PC-3 (cell line): ENCODE data around the gene GNL3.

Experiments
- CTCF ChIP-seq: fragments of 300-600 bp; sonication (generic); conservative IDR thresholded peaks from 2 replicates; pipeline ENCODE4 v1.5.1; 2017; ENCODE audit warnings: antibody characterized with exemption, low read depth, mild to moderate bottlenecking, low read length
- EZH2 ChIP-seq: fragments of 300-600 bp; sonication (generic); IDR thresholded peaks from one replicate; pipeline ENCODE4 v1.6.1; 2017; ENCODE audit warnings: antibody characterized with exemption, mild to moderate bottlenecking, low read length; ENCODE audit not compliant: unreplicated experiment
- EZH2phosphoT487 ChIP-seq: fragments of 300-600 bp; sonication (generic); IDR thresholded peaks from 2 replicates; pipeline ENCODE4 v1.6.1; 2018; ENCODE audit warnings: mild to moderate bottlenecking, antibody characterized with exemption, low read length, borderline replicate concordance

- TF ChIP-seq CTCF (no peak), EZH2phosphoT487 (no peak), EZH2 (no peak)
These were observed 35.4 kb upstream of the GNL3 start for GRCh38 chr3:52650439-52650838.
